ENCODE data around the gene AP1M1.

DNA sequence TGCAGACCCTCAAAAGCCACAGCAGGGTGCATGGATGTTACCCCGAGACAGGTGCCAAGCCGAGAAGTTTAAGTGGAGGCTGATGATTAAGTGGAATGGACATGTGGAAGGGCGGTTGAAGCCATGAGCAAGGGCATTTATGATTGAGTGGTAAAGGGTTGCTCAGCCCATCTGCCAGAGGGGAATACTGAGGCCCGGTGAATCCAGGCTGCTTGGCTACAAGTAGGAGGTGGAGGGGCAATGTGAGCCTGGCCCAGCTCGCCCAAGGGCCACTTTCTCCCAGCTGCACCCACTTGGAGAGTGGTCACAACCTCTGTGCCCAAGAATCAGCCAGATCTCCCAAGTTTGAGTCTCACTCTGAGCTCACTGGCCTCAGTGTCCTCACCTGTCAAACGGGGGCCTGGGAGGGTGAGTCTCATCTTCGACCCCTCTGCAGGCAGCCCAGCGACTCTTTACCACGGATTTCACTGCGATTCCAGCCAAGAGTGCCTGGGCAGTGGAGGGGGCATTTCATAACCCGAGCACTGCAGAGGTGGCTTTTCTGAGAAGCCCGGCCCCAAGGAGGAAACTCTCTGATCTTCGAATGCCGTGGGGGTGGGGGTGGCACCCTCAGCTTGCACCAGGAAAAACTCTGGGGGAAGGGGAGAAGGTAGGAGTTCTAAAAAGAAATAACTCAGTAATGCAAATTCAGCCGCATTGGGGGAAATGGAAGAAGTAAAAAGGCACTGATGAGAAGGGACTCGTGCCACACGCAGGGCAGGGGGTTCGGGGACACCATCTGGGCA, 64.1 kb downstream of the AP1M1 start:
- TF ChIP-seq SIN3A (IDR thresholded peaks at IDR 0.05; ENCODE audit: borderline replicate concordance, insufficient read depth, low read depth, low read length) (no peak), POLR2AphosphoS5 (IDR thresholded peaks at IDR 0.05; ENCODE audit: low read depth, low read length) (no peak)
- TF ChIP-seq, protein P1, sequence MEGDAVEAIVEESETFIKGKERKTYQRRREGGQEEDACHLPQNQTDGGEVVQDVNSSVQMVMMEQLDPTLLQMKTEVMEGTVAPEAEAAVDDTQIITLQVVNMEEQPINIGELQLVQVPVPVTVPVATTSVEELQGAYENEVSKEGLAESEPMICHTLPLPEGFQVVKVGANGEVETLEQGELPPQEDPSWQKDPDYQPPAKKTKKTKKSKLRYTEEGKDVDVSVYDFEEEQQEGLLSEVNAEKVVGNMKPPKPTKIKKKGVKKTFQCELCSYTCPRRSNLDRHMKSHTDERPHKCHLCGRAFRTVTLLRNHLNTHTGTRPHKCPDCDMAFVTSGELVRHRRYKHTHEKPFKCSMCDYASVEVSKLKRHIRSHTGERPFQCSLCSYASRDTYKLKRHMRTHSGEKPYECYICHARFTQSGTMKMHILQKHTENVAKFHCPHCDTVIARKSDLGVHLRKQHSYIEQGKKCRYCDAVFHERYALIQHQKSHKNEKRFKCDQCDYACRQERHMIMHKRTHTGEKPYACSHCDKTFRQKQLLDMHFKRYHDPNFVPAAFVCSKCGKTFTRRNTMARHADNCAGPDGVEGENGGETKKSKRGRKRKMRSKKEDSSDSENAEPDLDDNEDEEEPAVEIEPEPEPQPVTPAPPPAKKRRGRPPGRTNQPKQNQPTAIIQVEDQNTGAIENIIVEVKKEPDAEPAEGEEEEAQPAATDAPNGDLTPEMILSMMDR (IDR thresholded peaks at IDR 0.05), result no peak

Data from Panc1 (cell line).